Inferior parietal cortex (tissue), 1 donor: Measurements from ENCODE around the gene VSIG10L2.
A peak's percentile ranks its signal among the peaks of the same experiment; 100 is the strongest.
"Not testable (repeated sequence)": the region's sequence is repeated elsewhere in the genome, so short reads cannot be mapped to it uniquely, and the experiment has no call there.

Experiments
- DNase-seq: peaks from one replicate; pipeline ENCODE4 v3.0.0-alpha.2; 2016; ENCODE audit errors: extremely low spot score

Gene VSIG10L2

DNA sequence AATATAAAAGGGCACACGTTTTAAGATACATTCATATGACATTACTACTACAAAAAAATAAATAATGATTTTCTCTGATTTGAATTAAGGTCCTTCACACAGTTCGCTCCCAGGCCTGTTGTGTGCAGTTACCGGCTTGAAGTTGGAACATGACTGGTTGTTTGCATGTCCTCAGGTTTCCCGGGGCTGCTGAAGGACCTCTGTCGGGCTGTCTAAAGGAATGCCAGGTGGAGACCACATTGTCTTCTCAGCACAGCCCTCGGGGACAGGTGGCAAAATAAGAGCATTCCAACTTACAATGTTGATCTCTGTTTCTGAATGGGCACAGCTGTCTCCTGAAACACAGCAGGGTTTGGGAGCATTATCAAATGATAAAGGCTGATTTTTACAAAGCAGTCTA lies 14.9 kb downstream of the VSIG10L2 start:
- DNase-seq = no peak

DNA sequence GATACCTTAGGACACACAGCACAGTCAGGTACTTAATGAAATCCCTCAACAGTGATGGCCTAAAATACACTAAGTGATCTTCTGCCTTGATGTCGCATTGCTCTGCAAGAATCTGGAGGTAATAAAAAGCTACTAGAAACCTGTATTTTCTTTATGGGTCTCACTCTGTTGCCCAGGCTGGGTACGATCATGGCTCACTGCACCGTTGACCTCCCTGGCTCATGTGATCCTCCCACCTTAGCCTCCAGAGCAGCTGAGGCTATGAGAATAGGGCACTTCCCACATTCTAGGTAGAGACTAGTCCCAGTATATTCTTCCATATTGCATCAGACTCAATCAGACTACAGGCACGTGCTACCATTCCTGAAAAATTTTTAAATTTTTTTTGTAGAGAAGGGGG lies 21.7 kb downstream of the VSIG10L2 start:
- DNase-seq = no peak

DNA sequence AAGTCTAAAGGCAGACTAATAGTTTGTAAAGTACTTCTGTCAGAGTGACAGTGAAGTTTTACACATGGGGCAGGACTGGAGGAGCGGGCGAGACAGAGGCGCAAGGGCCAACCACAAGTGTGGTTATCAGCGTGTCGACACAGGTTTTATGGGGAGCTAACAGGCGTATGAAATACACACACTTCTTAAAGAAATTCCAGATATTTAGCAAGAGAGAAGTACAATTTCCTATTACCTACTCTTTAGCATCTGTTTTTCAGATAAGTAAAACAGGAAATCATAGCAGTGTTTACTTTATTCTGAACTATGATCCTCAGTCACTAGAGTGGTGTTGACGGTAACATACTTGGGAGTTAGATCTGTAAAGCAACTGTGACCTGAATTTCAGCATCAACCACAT lies 22.5 kb downstream of the VSIG10L2 start:
- no peak for DNase-seq

- no peak for DNase-seq
Observed at GRCh38 chr11:125971618-125972017, 25.8 kb downstream of the VSIG10L2 start.

GRCh38 chr11:125974284-125974683 lies 28.4 kb downstream of the VSIG10L2 start:
- DNase-seq = no peak

DNA sequence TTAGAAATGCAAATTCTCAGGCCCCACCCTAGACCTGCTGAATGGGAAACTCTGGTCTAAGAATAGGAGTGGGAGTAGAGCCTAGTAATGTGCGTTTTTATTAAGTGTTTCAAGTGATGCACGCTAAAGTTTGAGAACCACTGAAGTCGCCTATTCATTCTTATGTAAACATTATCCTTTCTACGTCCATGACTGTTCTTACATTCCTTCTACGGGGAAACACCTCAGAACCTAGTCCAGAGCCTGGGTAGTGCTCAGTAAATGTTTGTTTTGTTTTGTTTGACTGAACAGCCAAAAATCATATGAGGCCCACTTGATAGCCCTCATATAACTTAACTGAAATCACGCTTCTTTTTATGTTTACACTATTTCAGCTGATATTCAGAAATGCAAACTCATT lies 29.8 kb downstream of the VSIG10L2 start:
- DNase-seq = no peak

DNA sequence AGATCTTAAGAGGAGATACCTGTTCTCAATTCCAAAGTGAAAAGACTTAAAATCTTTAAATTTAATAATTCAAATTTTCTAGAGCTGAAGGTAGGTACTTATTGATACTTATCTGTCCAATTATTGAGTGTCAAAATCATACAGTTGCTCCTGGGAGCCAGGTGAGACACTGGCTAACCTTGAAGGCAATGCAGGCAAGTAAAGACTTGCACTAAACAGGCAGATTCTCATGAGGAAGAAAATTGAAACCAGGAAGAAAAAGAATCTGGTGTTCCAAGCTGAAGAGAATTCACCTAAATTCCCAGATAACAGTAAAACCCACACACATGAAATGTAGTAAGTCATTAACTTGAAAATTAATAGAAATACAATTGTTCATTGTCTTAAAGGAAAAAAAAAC lies 30.3 kb downstream of the VSIG10L2 start:
- no peak for DNase-seq

GRCh38 chr11:125977333-125977732 lies 31.5 kb downstream of the VSIG10L2 start:
- DNase-seq = no peak

- DNase-seq = no peak
Observed at GRCh38 chr11:125978181-125978716, 32.4 kb downstream of the VSIG10L2 start.

- no peak for DNase-seq
Observed at GRCh38 chr11:125978778-125979407, 33.0 kb downstream of the VSIG10L2 start.

DNA sequence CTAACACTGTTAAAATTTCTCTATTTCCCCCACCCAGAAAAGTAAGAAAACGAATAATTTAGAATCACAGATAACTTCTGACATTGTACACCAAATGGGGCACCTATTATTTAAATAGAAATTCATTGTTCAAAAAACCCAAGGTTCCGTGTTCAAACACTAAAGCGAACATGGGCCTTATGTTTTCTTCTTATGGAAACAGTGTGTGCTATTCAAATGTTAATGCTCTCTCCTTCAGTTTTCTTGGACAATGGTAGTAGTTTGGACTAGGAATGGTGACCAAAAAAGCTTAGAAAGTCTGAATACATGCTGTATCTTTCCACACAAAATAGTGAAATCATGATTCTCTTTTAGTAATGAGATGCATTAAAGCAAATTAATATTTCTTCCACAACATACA lies 33.7 kb downstream of the VSIG10L2 start:
- no peak for DNase-seq

- DNase-seq = no peak
Observed at GRCh38 chr11:125980436-125980835, 34.6 kb downstream of the VSIG10L2 start.

DNA sequence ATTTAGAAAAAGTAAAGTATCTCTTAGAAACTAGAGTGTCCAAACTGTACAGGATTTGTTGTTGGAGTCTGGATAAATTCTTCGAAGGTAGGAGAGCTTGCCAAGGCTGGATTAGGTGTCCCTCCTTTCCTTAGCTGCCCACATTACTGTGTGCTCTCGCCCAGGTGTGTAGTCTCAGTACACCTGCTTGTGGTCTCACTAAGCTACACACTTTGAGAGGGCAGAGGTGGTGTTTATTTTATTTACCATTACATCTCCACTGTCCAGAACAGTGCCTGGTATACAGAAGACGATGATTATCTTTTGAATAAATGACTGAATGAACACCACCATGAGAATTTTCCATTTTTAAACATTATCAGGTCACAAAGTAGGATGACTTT lies 36.5 kb downstream of the VSIG10L2 start:
- DNase-seq = no peak

GRCh38 chr11:125985956-125986355 lies 40.1 kb downstream of the VSIG10L2 start:
- not testable (repeated sequence) for DNase-seq

DNA sequence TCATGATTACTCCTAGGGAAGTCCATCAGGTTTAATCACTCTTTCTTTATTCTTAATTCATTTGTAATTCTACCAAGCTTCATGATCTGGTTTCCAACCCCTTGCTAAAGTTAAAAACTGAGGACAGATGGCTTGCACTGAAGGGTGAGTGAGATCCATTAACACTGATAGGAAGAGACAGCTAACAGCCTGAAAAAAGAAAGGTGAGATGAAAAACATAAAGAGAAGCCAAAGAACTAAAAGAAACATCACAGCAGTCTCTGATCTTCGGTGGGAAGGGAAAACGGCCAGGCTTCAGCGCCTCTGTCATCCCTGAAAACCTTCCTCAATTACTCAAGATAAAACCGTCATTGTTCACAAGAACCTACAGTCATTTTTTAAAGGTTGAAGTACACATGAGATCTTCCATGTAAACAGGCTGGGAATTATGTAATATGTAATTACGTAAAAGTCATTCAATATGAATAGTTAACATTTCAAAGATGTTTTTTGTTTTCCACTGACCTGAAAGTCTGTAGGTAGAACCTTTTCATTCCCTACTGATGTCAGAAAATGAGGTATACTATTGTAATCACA lies 41.3 kb downstream of the VSIG10L2 start:
- no peak for DNase-seq

- peak; percentile 41 for DNase-seq
Observed at GRCh38 chr11:125990244-125990643, 44.4 kb downstream of the VSIG10L2 start.

DNA sequence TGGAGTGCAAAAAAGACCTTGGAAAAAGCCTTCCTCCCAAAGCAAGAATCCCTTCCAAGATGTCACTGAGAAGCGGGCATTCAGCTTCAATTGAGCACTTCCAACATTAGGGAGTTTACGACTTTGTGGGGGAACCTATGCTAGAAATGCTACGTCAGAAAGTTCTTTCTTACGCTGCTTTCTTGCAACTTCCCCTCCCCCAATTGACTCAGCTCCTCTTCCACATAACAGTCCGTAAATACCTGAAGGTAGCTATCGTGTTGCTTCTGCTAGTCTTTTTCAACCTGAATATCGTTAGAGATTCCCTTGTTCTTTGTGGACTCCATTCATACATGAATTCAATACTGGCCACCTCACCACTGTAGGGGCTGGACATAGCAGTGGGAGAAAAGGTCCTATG lies 47.0 kb downstream of the VSIG10L2 start:
- DNase-seq = no peak

DNA sequence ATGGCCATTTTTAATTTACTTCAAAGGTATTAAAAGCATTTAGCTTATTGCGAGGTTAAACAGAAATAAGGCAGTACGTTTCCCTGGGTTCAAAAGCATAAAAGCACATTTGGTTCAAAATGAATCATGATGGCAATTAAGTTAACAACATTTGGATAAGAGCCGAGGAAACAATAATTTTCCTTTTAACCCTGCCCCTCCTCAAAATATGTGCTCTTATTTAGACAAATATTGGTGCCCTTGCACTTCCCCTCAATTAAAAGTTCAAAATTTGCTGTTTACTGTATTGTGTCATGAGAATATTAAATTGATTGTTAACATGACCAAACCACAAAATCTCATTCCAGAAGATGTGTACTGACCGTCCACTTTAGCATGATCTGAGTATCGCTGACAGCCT lies 48.7 kb downstream of the VSIG10L2 start:
- DNase-seq = no peak

GRCh38 chr11:125995313-125995712 lies 49.5 kb downstream of the VSIG10L2 start:
- no peak for DNase-seq

DNA sequence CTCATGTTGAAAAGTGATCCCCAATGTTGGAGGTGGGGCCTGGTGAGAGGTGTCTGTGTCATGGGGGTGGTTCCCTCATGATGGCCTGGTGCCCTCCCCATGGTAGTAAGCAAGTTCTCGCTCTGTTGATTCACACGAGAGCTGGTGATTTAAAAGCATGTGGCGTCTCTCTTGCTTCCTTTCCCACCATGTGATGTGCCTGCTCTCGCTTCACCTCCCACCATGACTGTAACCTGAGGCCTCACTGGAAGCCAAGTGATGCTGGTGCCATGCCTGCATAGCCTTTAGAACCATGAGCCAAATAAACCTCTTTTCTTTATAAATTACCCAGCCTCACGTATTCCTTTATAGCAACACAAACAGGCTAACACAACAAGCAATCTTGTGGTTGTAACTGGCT lies 52.4 kb downstream of the VSIG10L2 start:
- DNase-seq = no peak

GRCh38 chr11:125999234-125999880 lies 53.5 kb downstream of the VSIG10L2 start:
- DNase-seq = no peak

DNA sequence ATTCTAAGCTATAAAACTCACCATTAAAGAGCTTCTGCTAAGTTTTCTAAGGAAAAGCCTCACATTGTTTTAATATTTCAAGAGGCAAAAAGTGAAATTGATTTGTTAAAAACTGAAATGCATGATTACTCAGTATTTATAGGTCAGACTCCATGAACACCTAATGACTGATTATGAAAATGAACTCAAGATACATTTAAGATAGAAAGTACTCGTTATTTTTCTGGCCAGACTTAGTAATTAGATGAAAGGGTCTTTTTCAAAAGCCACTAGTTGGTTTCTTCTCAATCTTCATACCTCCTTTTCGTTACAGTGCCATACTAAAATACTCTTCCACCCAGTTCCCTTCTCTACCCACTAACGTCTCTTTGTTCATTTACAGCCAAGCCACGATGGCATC lies 56.3 kb downstream of the VSIG10L2 start:
- no peak for DNase-seq
